ENCODE measurements around the gene CAMK4.

GRCh38 chr5:111255169-111255568, 31.0 kb downstream of the CAMK4 start:
- TF ChIP-seq CTCF (IDR thresholded peaks at IDR 0.05) (no peak), POLR2A (IDR thresholded peaks at IDR 0.05) (no peak)

All from uterus (tissue), 2 donors.